ENCODE data around the gene TFDP1. TPM values are rescaled to one million over a fixed set of nuclear protein-coding genes. Genes with fewer than 3 reads are reported as not detected.

Gene TFDP1
- total RNA-seq, 1 donor from 2014 or later = 49.4 TPM

DNA sequence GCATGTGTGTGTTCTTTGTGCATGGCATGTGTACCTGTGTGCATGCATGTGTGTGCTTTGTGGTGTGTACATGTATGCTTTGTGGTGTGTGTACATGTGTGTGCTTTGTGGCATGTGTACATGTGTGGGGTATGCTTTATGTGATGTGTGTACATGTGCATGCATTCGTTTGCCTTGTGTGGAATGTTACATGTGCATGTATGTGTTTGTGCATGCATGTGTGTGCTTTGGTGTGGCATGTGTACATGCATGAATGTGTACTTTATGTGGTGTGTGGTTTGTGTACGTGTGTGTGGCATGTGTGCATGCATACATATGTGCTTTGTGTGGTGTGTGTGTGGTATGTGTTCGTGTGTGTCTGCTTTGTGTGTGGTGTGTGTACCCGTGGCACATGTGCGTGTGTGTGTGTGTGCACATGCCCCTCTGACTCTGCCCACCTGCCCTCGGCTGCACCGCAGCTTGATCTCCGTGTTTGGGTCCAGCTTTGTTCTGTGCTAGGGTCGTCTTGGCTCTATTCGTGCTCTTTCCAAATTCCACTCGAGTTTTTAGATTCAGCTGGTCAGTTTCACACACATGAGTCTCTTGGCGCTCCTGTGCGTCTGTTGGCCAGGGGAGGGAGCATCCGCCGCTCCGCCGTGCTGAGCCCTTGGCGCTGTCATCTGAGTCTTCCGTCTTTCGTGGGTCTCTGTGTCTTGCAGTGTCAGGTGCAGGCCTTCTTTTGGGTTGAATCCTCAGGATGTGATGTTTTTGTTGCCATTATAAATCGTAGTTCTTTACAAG is 46.5 kb upstream of the TFDP1 start:
- Histone ChIP-seq H3K79me2 (ENCODE audit: insufficient read depth, low read length) (peaks cover 34% of the 10 kb centered on the region), H3K4me1 (ENCODE audit: insufficient read depth, low read length) (no peaks in the 10 kb centered on the region), H3K36me3 (ENCODE audit: insufficient read depth, low read length) (peaks cover 18% of the 10 kb centered on the region), H4K20me1 (ENCODE audit: insufficient read depth, low read length) (peaks cover 34% of the 10 kb centered on the region), H2AFZ (ENCODE audit: low read depth, low read length) (no peak overlapping the region), H3K27ac (ENCODE audit: low read depth, low read length) (no peak overlapping the region), H3K4me2 (ENCODE audit: low read length) (no peak overlapping the region), H3K9ac (ENCODE audit: low read length) (no peak overlapping the region), H3K27me3 (ENCODE audit: insufficient read depth, low read length) (no peaks in the 10 kb centered on the region), H3K4me3 (ENCODE audit: insufficient read depth, low read depth, low read length) (no peak overlapping the region), H3K9me3 (ENCODE audit: insufficient read depth, low read depth, low read length) (peaks cover 4% of the 10 kb centered on the region)
- no peak for DNase-seq (ENCODE audit: low read depth)
- no peak for FAIRE-seq
- no peak for TF ChIP-seq EZH2 (IDR thresholded peaks at IDR 0.05; ENCODE audit: insufficient read depth, low read length)
- no peak for TF ChIP-seq CTCF (IDR thresholded peaks at IDR 0.05; ENCODE audit: insufficient read depth, low read depth, low read length)
- no peaks in the 10 kb centered on the region for H3K27me3 Mint-ChIP-seq (ENCODE audit: low read depth, unreplicated experiment)
- H3K4me3 Mint-ChIP-seq (ENCODE audit: unreplicated experiment) = no peak overlapping the region
- peaks cover 3% of the 10 kb centered on the region for H3K9me3 Mint-ChIP-seq (ENCODE audit: unreplicated experiment)
- peaks cover 17% of the 10 kb centered on the region for H3K36me3 Mint-ChIP-seq (ENCODE audit: low read depth, unreplicated experiment)
- no peaks in the 10 kb centered on the region for H3K4me1 Mint-ChIP-seq (ENCODE audit: low read depth, unreplicated experiment)
- no peak overlapping the region for H3K27ac Mint-ChIP-seq (ENCODE audit: unreplicated experiment)

DNA sequence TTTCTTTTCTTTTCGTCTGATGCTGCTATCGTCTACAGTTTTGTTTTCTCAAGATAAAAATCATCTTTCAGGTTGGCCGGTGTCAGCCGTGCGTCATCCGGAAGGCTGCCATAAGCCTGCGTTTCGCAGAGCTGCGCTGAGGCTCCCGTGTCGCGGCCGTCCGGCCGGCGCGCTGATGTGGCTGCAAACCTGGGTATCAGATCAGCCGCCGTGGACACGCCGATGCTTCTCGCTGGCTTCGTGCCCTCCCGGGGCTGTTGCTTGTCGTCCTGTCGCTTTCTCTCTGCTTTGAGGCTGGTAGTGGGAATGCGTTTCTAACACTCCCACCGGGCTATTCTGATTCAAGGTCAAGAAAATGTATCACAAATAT is 45.9 kb upstream of the TFDP1 start:
- H3K27ac Mint-ChIP-seq (ENCODE audit: unreplicated experiment) = no peak overlapping the region
- TF ChIP-seq EZH2 (IDR thresholded peaks at IDR 0.05; ENCODE audit: insufficient read depth, low read length) (no peak), CTCF (IDR thresholded peaks at IDR 0.05; ENCODE audit: insufficient read depth, low read depth, low read length) (no peak)
- H3K36me3 ChIP-seq (ENCODE audit: insufficient read depth, low read length) = peaks cover 18% of the 10 kb centered on the region

GRCh38 chr13:113539176-113539575 is 45.4 kb upstream of the TFDP1 start:
- Histone ChIP-seq H3K9ac (ENCODE audit: low read length) (no peak overlapping the region), H3K27me3 (ENCODE audit: insufficient read depth, low read length) (no peaks in the 10 kb centered on the region), H2AFZ (ENCODE audit: low read depth, low read length) (no peak overlapping the region), H3K4me1 (ENCODE audit: insufficient read depth, low read length) (no peaks in the 10 kb centered on the region), H3K27ac (ENCODE audit: low read depth, low read length) (no peak overlapping the region), H3K9me3 (ENCODE audit: insufficient read depth, low read depth, low read length) (peaks cover 4% of the 10 kb centered on the region), H3K79me2 (ENCODE audit: insufficient read depth, low read length) (peaks cover 42% of the 10 kb centered on the region), H3K36me3 (ENCODE audit: insufficient read depth, low read length) (peaks cover 16% of the 10 kb centered on the region), H3K4me2 (ENCODE audit: low read length) (no peak overlapping the region), H4K20me1 (ENCODE audit: insufficient read depth, low read length) (peaks cover 42% of the 10 kb centered on the region), H3K4me3 (ENCODE audit: insufficient read depth, low read depth, low read length) (no peak overlapping the region)
- peaks cover 21% of the 10 kb centered on the region for H3K36me3 Mint-ChIP-seq (ENCODE audit: low read depth, unreplicated experiment)
- no peak overlapping the region for H3K4me3 Mint-ChIP-seq (ENCODE audit: unreplicated experiment)
- no peaks in the 10 kb centered on the region for H3K27me3 Mint-ChIP-seq (ENCODE audit: low read depth, unreplicated experiment)
- DNase-seq (ENCODE audit: low read depth) (no peak), FAIRE-seq (no peak)
- no peaks in the 10 kb centered on the region for H3K4me1 Mint-ChIP-seq (ENCODE audit: low read depth, unreplicated experiment)
- no peak overlapping the region for H3K27ac Mint-ChIP-seq (ENCODE audit: unreplicated experiment)
- peaks cover 6% of the 10 kb centered on the region for H3K9me3 Mint-ChIP-seq (ENCODE audit: unreplicated experiment)
- TF ChIP-seq EZH2 (IDR thresholded peaks at IDR 0.05; ENCODE audit: insufficient read depth, low read length) = no peak
- TF ChIP-seq CTCF (IDR thresholded peaks at IDR 0.05; ENCODE audit: insufficient read depth, low read depth, low read length) = no peak

More for the DNA sequence above, 45.9 kb upstream of the TFDP1 start:
- Histone ChIP-seq H4K20me1 (ENCODE audit: insufficient read depth, low read length) (peaks cover 37% of the 10 kb centered on the region), H3K9ac (ENCODE audit: low read length) (no peak overlapping the region), H3K4me1 (ENCODE audit: insufficient read depth, low read length) (no peaks in the 10 kb centered on the region), H3K9me3 (ENCODE audit: insufficient read depth, low read depth, low read length) (peaks cover 4% of the 10 kb centered on the region), H3K27ac (ENCODE audit: low read depth, low read length) (no peak overlapping the region), H2AFZ (ENCODE audit: low read depth, low read length) (no peak overlapping the region), H3K4me2 (ENCODE audit: low read length) (no peak overlapping the region), H3K79me2 (ENCODE audit: insufficient read depth, low read length) (peaks cover 37% of the 10 kb centered on the region), H3K27me3 (ENCODE audit: insufficient read depth, low read length) (no peaks in the 10 kb centered on the region), H3K4me3 (ENCODE audit: insufficient read depth, low read depth, low read length) (no peak overlapping the region)
- Mint-ChIP-seq H3K4me3 (ENCODE audit: unreplicated experiment) (no peak overlapping the region), H3K9me3 (ENCODE audit: unreplicated experiment) (peaks cover 4% of the 10 kb centered on the region), H3K27me3 (ENCODE audit: low read depth, unreplicated experiment) (no peaks in the 10 kb centered on the region), H3K36me3 (ENCODE audit: low read depth, unreplicated experiment) (peaks cover 20% of the 10 kb centered on the region), H3K4me1 (ENCODE audit: low read depth, unreplicated experiment) (no peaks in the 10 kb centered on the region)
- no peak for DNase-seq (ENCODE audit: low read depth)
- FAIRE-seq = no peak

Measured in astrocyte (in vitro differentiated cells and primary cell).